ENCODE data around the gene ZNF579.
"Not testable (repeated sequence)": the region's sequence is repeated elsewhere in the genome, so short reads cannot be mapped to it uniquely, and the experiment has no call there.

The ZNF579 gene

GRCh38 chr19:55594996-55595545, 14.4 kb upstream of the ZNF579 start:
- no peak for DNase-seq

DNA sequence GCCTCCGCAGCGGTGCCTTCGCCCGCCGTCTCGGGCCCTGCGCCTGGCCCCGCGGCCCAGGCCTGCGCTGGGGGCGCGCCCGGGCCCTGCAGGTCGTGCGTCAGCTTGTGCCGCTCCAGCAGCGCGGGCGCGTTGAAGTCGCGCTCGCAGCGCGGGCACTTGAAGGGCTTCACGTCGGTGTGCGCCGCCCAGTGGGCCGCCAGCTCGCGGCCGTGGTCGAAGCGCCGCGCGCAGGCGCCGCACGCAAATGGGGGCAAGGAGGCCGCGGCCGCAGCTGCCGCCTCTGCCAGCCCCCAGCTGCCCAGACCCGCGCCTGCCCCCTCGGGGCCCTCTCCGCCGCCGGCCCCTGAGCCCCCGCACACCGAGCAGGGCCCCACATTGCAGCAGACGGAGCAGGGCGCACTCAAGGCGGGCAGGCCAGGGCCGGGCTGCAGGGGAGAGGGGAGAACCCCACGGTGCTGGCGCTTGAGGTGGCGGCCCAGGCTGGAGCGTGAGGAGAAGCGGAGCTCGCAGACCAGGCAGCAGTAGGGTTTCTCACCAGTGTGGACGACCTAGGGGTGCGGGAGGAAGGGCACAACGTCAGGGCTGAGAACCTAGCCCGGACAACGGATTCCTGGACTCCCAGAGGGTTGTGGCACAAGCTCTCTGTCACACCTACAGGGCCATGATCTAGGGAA, 12.6 kb upstream of the ZNF579 start:
- DNase-seq = no peak

DNA sequence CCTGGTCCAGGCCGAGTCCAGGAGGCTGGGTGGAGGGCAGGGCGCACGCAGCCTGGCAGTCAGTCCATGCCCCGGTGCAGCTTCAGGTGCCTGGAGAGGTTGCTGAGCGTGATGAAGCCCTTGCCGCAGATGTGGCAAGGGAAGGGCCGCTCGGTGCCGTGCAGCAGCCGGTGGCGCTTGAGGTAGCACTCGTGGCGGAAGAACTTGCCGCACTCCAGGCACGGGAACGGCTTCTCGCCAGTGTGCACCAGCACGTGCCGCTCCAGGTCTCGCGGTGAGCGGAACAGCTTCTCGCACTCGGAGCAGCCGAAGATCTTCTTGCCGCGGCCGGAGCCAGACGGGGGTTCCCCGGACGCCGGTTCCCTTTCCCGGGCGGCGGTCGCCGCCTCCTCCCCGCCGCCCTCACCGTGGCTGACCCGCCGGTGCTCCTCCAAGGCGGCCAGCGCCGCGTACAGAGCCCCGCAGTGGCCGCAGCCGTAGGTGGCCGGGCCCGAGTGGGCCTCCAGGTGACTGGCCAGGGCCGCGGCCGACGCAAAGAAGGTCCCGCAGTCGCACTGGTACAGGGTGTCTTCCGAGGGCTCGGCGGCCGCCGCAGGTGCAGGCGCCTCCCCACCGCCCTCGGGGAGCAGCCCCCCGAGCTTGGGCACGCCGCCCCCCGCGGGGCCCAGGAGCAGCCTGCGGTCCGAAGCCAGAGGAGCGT, 11.9 kb upstream of the ZNF579 start:
- DNase-seq = no peak

DNA sequence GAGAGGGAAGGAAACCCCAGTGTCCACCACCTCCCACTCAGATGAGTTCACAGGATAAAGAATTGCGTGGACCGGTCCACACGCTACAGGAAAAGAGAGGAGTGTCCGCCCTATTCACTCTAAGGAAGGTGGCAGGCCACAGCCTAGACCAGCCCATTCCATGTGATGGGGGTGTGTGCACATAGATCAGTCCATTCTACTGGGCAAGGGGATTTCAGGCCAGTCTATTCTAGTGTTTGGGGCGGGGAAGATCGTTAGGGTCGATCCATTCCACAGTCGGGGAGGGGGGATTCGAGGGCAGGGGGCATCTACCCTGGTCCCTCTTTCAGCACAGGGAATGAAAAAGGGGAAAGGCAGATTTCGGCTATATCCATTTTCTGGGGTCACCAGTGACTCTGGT, 10.9 kb upstream of the ZNF579 start:
- no peak for DNase-seq

- DNase-seq = no peak
Observed at GRCh38 chr19:55590617-55591016, 10.0 kb upstream of the ZNF579 start.

DNA sequence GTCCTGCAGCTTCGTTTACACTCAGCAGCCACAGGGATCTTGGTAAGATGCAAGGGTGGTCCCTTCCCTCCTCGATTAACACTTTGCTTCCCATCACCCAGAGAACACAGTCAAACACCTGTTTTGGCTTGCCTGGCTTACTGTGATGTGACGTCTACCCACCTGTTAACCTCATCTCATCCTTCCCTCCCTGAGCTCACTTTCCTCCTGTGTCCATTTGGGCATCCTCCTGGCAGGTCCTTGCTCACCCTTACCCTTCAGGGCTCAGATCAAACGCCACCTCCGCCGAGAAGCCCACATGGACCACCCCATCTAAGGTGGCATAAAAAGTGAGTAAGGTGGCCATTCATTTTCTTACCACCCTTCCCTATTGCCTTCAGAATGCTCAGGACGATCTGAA, 9.5 kb upstream of the ZNF579 start:
- no peak for DNase-seq

- no peak for DNase-seq
Observed at GRCh38 chr19:55588738-55589137, 8.1 kb upstream of the ZNF579 start.

DNA sequence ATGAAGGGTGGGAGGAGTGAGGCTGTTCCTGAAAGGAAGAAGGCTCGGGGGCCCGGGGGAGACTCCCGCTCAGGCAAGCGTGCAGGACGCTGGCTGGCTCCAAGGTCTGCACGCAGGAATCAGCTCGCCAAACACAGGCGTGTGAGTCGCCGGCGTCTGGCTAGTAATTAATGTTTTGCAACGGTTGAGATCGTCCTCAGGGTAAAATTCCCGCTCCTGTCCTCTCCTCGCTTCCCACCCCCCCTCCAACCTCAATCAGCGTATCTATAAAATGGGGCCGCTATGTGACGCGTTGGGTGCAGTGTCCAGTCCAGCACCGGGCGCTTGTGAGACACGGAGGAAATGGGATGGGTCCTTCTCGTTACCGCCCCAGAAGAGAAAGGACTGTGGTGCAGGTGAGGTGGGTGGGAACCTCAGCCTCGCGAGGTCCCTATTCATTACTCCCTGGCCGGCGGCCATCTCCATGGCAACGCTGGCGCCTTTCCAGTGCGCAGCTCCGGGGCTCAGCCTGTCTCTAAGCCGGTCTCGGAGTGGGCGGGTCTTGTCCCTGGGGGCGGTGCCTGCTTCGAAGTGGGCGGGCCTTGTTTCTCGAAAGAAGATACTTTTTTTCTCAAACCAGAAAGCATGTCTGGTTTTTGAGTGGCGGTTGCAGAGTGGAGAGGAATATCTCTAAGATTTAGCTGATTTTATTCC, 6.5 kb upstream of the ZNF579 start:
- DNase-seq = peak; percentile 88

GRCh38 chr19:55585658-55586339, 5.2 kb upstream of the ZNF579 start:
- DNase-seq = peak; percentile 79

- DNase-seq = no peak
Observed at GRCh38 chr19:55584871-55585270, 4.2 kb upstream of the ZNF579 start.

DNA sequence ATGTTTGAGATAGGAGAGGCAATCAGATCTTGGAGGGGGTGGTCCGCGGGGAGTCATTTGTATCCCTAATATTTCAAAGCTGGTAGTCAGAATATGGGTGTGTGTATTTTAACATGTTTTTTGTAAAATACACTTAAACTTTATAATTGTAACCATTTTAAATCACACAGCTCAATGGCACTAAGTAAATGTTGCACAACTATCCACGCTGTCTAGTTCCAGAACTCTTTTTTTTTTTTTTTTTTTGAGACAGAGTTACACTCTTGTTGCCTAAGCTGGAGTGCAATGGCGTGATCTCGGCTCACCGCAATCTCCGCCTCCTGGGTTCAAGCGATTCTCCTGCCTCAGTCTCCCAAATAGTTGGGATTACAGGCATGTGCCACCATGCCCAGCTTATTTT, 3.2 kb upstream of the ZNF579 start:
- not testable (repeated sequence) for DNase-seq

DNA sequence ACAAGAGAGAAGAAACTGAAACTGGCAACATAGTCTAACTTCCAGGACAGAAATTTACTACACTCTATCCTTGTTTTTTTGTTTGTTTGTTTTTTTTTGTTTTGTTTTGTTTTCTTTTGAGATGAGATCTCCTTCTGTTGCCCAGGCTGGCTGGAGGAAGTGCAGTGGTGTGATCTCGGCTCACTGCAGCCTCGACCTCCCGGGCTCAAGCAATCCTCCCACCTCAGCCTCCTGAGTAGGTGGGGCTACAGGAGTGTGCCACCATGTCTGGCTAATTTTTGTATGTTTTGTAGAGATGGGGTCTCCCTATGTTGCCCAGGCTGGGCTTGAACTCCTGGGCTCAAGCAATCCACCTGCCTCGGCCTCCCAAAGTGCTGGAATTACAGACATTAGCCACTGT, 1.6 kb upstream of the ZNF579 start:
- DNase-seq = not testable (repeated sequence)

- no peak for DNase-seq
Observed at GRCh38 chr19:55581823-55582223, 1.2 kb upstream of the ZNF579 start.

DNA sequence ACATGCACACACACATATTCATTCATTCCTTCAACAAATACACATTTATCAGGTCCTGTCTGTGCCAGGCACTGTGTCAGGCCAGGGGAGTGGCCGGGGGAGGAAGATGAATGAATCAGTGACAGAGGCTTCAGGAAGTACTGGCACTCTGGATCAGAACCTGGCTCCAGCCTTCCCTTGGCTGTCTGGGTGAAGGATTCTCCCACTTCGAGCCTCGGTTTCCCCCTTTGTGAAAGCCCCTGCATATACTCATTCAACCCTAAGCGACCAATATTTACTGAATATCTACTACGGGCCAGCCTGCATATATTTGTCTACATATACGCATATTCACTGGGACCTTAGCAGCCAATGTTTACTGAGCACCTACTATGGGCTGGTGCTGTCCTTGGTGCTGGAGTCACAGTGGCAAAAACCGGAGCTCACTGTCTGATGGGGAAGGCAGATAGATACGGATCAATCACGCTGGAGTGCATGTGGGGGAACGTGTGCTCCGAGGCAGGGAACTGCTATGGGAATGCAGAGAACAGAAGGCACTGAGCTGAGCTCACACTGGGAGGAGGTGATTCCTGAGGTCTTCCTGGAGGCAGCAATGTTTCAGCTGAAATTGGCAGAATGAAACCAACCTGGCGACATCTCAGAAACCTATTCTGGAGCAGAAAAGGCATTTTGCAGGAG, 636 bp upstream of the ZNF579 start:
- no peak for DNase-seq

DNA sequence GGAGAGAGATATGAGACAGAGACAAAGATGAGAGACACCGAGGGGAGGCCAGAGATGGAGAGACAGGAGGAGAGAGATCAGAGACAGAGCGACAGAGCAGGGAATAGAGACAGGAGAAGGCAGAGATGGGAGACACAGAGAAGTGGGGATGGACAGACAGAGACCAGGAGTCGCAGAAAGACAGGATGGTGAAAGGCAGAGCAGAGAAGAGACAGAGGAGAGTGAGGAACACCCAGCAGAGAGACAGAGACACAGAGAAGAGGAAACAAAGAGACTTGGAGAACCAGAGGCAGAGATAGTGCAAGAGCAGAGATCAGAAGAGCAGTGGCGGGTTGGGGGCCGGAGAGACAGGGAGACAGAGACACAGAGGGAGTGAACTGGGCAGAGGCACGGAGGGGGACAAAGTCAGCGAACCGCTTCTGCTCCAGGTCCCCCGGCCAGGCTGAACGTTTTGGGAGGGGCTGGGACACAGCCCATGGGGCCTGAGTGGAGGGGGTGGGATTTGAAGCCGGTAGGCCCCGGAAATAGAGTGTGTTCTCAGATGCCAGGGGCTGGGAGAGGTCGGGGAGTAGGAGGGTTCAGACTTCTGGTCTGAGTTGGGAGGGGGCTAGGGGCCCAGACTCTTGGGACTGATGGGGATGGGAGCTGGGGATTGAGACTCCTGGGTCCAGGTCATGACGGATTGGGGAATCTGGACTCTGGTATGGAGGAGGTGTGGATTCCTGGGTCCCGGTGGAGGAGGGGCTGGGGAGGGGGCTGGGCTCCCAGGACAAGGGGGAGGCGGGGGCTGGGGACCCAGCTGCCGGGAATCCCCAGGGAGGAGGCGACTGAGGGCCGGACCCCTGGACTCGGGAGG, 654 bp downstream of the ZNF579 start:
- peak; percentile 58 for DNase-seq

GRCh38 chr19:55578761-55579747, 1.6 kb downstream of the ZNF579 start:
- no peak for DNase-seq

GRCh38 chr19:55578031-55578760, 2.5 kb downstream of the ZNF579 start:
- no peak for DNase-seq

- no peak for DNase-seq
Observed at GRCh38 chr19:55576746-55577145, 3.9 kb downstream of the ZNF579 start.

- DNase-seq = not testable (repeated sequence)
Observed at GRCh38 chr19:55573929-55574328, 6.7 kb downstream of the ZNF579 start.

Data from right kidney (tissue), 1 donor.